Stimulated activated CD8-positive, alpha-beta memory T cell treated with anti-CD3 and anti-CD28 coated beads, Interleukin-2, amount 100 ng/mL, for 1 hour (primary cell): ENCODE measurements around the gene OR56A5.

Experiments used
- DNase-seq, 2 donors: peaks; one replicate each; pipeline ENCODE4 v3.0.0-alpha.2; 2020; ENCODE audit warnings: low read depth in 2 of 2

OR56A5 gene

GRCh38 chr11:5932671-5933070 lies 35.6 kb downstream of the OR56A5 start:
- DNase-seq, result no peak

DNA sequence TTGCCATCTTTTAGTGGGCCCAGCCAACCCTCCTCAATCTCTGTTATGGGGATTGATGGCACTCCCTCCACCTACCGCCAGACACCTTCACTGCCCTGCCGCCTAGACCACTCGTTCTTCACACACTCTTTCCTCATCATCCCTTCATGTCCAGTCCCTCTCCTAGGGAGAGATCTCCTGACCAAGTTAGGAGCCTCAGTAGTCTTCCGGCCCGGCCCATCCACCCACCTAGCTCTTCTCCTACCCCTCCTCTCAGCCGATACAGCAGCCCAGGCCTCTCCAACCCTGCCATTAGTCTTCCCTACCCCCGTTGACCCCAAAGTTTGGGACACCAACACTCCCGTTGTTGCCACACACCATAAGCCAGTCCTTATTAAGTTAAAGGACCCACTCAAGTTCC lies 37.2 kb downstream of the OR56A5 start:
- no peak for DNase-seq

DNA sequence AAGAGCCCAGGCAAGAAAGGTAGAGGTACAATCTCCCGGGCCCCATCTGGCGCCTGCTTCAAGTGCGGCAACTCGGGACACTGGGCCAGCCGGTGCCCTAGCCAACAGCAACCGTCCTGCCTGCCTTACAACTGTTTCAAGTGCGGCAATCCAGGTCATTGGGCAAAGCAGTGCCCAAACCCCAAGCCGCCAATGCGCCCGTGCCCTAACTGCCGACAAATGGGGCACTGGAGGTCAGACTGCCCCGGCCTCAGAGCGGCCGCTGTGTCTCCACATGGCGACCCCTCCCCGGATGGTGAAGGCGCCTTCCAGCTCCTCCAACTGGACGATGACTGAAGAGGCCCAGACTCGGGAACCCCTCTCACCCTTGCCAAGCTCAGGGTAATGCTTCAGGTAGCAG lies 37.7 kb downstream of the OR56A5 start:
- DNase-seq, result no peak

DNA sequence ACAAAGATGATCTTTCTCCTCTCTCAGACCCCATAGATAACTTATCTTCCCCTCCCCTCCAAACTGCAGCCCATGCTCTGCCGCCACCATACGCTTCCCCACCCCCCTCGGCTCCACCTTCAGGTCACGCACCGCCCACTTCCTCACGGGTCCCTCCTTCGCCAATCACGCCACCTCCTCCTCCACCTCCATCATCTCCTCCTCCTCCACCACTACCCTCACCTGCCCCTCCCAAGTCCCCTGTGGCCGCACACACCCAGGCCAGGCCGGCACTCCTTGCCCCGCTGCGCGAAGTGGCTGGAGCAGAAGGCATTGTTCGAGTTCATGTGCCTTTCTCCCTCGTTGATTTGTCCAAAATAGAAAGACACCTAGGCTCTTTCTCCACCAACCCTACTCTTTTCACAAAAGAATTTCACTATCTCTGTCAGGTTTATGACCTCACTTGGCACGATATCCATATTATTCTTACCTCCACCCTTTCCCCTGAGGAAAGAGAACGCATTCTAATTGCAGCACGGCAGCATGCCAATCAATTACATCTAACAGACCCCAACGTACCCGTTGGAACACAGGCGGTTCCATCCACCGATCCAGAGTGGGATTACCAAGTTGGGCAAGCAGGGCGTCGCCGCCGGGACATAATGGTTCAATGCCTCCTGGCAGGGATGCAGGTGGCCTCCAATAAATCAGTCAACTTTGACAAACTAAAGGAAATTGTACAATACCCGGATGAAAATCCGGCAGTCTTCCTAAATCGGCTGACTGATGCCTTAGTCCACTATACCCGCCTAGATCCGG lies 38.5 kb downstream of the OR56A5 start:
- no peak for DNase-seq

DNA sequence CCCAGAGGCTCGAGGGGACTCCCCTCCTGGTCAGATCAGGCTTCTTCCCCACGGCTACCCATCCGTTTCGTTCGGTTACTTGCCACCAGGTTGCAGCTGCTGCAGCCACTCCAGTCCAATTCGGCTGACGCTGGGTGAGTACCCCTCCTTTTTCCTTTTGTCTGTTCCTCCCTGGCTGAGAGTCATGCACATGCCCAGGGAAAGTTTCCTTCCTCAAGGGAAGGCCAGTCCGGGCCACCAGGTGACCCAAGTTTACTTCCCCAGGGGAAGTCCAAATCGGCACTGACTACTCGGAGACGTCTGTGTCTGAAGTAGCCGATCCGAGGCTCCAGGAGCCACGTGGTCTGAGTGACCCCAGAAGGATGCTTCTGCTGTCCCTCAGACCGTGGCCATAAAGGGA lies 39.5 kb downstream of the OR56A5 start:
- no peak for DNase-seq

DNA sequence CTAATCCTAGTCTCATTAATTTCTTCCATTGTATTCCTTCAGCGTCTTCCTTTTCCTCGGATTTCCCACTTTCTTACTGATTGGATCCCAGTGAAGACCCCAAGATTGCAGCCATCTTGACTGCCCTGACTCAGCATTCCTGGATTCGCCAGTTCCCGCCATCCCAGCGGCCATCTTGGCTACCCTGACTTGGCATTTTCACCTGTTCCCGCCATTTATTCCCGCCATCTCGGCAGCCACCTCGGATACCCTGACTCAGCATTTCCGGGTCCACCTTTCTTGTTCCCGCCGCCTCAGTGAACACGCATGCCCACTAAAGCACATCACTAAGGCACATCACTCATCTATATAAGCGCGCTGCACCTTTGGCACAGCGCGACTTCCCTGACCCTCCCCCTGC lies 40.0 kb downstream of the OR56A5 start:
- DNase-seq, result no peak

- no peak for DNase-seq
These were observed 44.5 kb downstream of the OR56A5 start for GRCh38 chr11:5923794-5924193.

- no peak for DNase-seq
These were observed 44.9 kb downstream of the OR56A5 start for GRCh38 chr11:5923427-5923776.

DNA sequence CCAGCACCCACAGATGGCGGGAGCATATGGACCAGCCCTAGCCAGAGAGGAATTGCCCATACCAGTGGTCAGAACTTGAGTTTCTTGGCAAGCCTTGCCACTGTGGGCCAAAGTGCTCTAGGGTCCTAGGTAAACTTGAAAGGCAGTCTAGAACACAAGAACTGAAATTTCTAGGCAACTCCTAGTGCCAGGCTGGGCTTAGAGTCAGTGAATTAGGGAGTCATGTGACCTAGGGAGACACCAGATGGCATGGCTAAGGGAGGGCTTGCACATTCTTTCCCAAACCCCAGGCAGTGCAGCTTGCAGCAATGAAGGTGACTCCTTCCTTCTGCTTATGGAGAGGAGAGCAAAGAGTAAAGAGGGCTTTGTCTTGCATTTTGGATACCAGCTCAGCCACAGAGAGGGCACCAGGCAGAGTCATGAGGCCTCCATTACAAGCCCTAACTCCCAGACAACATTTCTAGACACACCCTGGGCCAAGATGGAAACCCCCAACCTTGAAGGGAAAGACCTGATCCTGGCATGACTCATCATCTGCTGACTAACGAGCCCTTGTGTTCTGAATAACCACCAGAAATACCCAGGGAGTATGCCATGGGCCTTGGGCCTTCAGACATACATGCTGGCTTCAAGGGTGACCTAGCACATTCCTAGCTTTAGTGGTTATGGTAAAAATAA lies 45.4 kb downstream of the OR56A5 start:
- no peak for DNase-seq
